CD4-positive, alpha-beta memory T cell (primary cell): Measurements from ENCODE around the gene CHL1. TPM values are rescaled to one million over a fixed set of nuclear protein-coding genes. Genes with fewer than 3 reads are reported as not detected.

Source experiments
- CTCF ChIA-PET: fragments of 350-600 bp; sonication (Branson Sonifier 250); formaldehyde crosslinking; loops from one replicate; lab custom pipeline; 2021; ENCODE audit warnings: inconsistent platforms; ENCODE audit not compliant: partially characterized antibody; lab: Charles Lee
- POLR2A ChIA-PET: fragments of 350-600 bp; sonication (Branson Sonifier 250); formaldehyde crosslinking; loops from one replicate; lab custom pipeline; 2021; ENCODE audit not compliant: partially characterized antibody; lab: Charles Lee
- DNase-seq, 5 donors: peaks; one replicate each; pipeline versions ENCODE4 v3.0.0 to v3.0.0-alpha.2; 2020 to 2022; ENCODE audit warnings: mixed read lengths in 1 of 5
- H3K27ac ChIP-seq: one replicate; pipeline ENCODE4 v1.7.0; 2013; ENCODE audit warnings: low read depth, low read length
- H3K27me3 ChIP-seq: 2 replicates; pipeline ENCODE4 v1.7.0; 2013; ENCODE audit warnings: mild to moderate bottlenecking, low read length, moderate library complexity; ENCODE audit not compliant: insufficient read depth
- H3K36me3 ChIP-seq: 2 replicates; pipeline ENCODE4 v1.7.0; 2013; ENCODE audit warnings: mild to moderate bottlenecking, low read length, moderate library complexity; ENCODE audit not compliant: insufficient read depth
- H3K4me1 ChIP-seq: 2 replicates; pipeline ENCODE4 v1.7.0; 2013; ENCODE audit warnings: mild to moderate bottlenecking, low read length, moderate library complexity; ENCODE audit not compliant: insufficient read depth
- H3K4me3 ChIP-seq, 2 donors: one replicate each; pipeline ENCODE4 v1.7.0; 2013; ENCODE audit warnings: low read length in 2 of 2, mild to moderate bottlenecking in 1 of 2
- H3K9me3 ChIP-seq, 2 donors: one replicate each; pipeline ENCODE4 v1.7.0; 2013; ENCODE audit warnings: low read length in 2 of 2, control low read depth in 1 of 2; ENCODE audit not compliant: control insufficient read depth in 1 of 2
- H3K27ac Mint-ChIP-seq, 7 donors: one replicate each; pipeline ENCODE4 v1.8.0; 2020 to 2021; ENCODE audit warnings: mixed read lengths in 7 of 7, mild to moderate bottlenecking in 6 of 7, inconsistent platforms in 3 of 7, moderate library complexity in 3 of 7
- H3K27me3 Mint-ChIP-seq, 2 donors: one replicate each; pipeline ENCODE4 v1.8.0; 2020 to 2021; ENCODE audit warnings: mixed read lengths in 2 of 2
- H3K36me3 Mint-ChIP-seq, 2 donors: one replicate each; pipeline ENCODE4 v1.8.0; 2020 to 2021; ENCODE audit warnings: mixed read lengths in 2 of 2, inconsistent platforms in 1 of 2, mild to moderate bottlenecking in 1 of 2
- H3K4me1 Mint-ChIP-seq, 4 donors: one replicate each; pipeline ENCODE4 v1.8.0; 2020 to 2021; ENCODE audit warnings: mixed read lengths in 4 of 4, mild to moderate bottlenecking in 1 of 4
- H3K4me3 Mint-ChIP-seq, 8 donors: one replicate each; pipeline ENCODE4 v1.8.0; 2020 to 2021; ENCODE audit warnings: mixed read lengths in 8 of 8, mild to moderate bottlenecking in 7 of 8, moderate library complexity in 6 of 8, inconsistent platforms in 3 of 8
- H3K9me3 Mint-ChIP-seq, 8 donors: one replicate each; pipeline ENCODE4 v1.8.0; 2020 to 2021; ENCODE audit warnings: mixed read lengths in 8 of 8, mild to moderate bottlenecking in 5 of 8, inconsistent platforms in 3 of 8, moderate library complexity in 1 of 8
- intact Hi-C: fragments of 100-400 bp; cut with micrococcal nuclease; formaldehyde crosslinking; loops from one replicate; pipeline ENCODE4 v1.15.1; 2023
- polyA plus RNA-seq, 2 donors: library from polyadenylated mRNA; unstranded; fragments of 300-500 nt; fragmentation: Illumina TruSeq; gene quantifications; one replicate each; pipeline ENCODE4 v1.2.3, GENCODE V29; 2021
- total RNA-seq, 2 experiments: library from RNA; stranded (reverse); gene quantifications; one replicate each; pipeline ENCODE4 v1.2.3, GENCODE V29; 2021

Gene CHL1
- total and polyA plus RNA-seq, 4 experiments from 2014 or later, result not detected

GRCh38 chr3:284322-284721, 87.8 kb downstream of the CHL1 start:
- Mint-ChIP-seq H3K9me3 (peaks cover 0 to 12% (median 4%) of the 10 kb centered on the region in 8 donors), H3K27me3 (no peaks in the 10 kb centered on the region), H3K4me1 (no peaks in the 10 kb centered on the region), H3K27ac (no peak overlapping the region), H3K36me3 (no peaks in the 10 kb centered on the region), H3K4me3 (no peak overlapping the region)
- Histone ChIP-seq H3K36me3 (no peaks in the 10 kb centered on the region), H3K4me3 (no peak overlapping the region), H3K27ac (no peak overlapping the region), H3K9me3 (peaks cover 0 to 2% of the 10 kb centered on the region in 2 donors), H3K27me3 (no peaks in the 10 kb centered on the region), H3K4me1 (no peaks in the 10 kb centered on the region)
- intact Hi-C loops, result no loop called here
- ChIA-PET CTCF (no interaction called here), POLR2A (no interaction called here)
- no peak for DNase-seq

DNA sequence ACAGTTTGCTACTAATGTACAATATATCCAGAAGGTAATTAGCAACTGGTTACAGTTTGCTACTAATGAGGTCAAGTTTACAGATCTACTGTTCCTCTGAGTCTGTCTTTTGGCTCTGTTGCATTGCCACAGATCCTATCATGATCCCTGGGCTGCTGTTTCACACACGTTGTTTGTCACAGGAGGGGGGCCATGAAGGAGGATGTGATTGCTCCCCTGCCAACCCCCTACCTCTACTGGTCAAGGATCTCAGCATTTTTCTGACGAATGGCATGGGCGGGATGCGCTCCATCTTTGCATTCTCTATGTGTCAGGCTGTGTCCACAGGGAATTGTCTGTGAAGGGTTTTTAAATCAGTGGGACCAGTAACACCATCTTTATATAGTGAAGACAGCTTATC, 91.9 kb downstream of the CHL1 start:
- Histone ChIP-seq H3K36me3 (no peaks in the 10 kb centered on the region), H3K27me3 (no peaks in the 10 kb centered on the region), H3K27ac (no peak overlapping the region), H3K9me3 (peaks cover 0 to 2% of the 10 kb centered on the region in 2 donors), H3K4me3 (no peak overlapping the region), H3K4me1 (no peaks in the 10 kb centered on the region)
- Mint-ChIP-seq H3K36me3 (no peaks in the 10 kb centered on the region), H3K4me3 (no peak overlapping the region), H3K27ac (no peak overlapping the region), H3K27me3 (no peaks in the 10 kb centered on the region), H3K4me1 (no peaks in the 10 kb centered on the region), H3K9me3 (peaks cover 0 to 8% (median 2%) of the 10 kb centered on the region in 8 donors)
- no peak for DNase-seq
- intact Hi-C loops, result no loop called here
- POLR2A ChIA-PET, result no interaction called here
- CTCF ChIA-PET, result no interaction called here

DNA sequence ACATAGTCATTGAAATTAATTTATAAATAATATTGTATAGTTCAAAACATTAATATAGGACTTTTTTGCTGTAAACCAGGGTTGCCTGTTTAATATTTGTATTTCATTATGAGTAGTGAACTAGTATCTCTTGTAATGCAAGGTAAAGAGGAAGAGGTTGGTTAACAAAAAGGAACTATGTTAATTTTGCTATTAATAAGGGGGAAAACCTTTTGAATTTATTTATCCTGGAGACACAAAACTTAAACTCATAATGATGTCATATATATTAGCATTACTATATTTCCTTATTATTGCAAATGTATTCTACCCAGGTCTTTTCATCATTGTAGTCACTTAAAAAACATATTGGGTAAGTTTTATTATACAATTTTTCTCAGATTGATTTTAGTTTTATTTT, 94.5 kb downstream of the CHL1 start:
- Histone ChIP-seq H3K27ac (no peak overlapping the region), H3K4me1 (no peaks in the 10 kb centered on the region), H3K27me3 (no peaks in the 10 kb centered on the region), H3K36me3 (no peaks in the 10 kb centered on the region), H3K9me3 (peaks cover 0 to 2% of the 10 kb centered on the region in 2 donors), H3K4me3 (no peak overlapping the region)
- POLR2A ChIA-PET, result no interaction called here
- Mint-ChIP-seq H3K27me3 (peaks cover 0 to 2% of the 10 kb centered on the region in 2 donors), H3K4me3 (no peak overlapping the region), H3K36me3 (no peaks in the 10 kb centered on the region), H3K4me1 (peaks cover 0 to 1% (median 0%) of the 10 kb centered on the region in 4 donors), H3K27ac (no peak overlapping the region), H3K9me3 (peaks cover 0 to 7% (median 2%) of the 10 kb centered on the region in 8 donors)
- CTCF ChIA-PET, result no interaction called here
- DNase-seq, result no peak
- intact Hi-C loops, result no loop called here

DNA sequence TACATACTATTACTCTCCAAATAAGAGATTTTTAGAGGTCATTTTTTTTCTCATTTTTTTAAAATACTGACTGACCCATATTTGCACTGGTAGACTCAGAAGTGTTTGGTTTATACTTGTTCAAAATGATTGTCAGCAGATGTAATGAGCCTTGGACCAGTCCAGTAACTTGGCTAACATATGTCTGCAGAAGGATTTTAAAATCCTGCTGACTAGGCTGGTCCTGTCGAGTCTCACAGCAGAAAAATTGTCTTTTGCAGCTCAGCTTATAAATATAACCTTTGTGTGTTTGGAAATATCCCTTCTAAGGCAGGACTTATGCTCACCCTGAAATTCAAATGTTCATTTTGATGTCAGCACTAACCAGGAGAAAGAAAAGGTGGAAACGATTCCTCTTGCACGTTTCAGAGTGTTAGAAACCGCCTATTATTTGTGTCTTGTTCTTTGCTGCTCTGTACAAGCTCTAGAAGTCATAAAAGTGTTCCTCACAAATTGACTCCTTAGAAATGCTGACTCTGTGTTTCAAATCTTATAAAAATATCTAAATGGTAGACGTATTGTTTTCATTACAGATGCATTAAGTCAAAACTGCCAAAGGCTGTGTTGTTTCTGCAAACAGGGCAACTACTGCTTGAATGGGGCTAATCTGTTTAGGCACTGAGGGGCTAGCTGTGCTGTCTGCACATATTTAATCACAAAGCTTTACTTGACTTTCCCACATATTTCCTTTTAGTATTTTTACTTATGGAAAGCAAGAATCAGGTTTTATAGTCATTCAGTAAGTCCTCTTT, 95.3 kb downstream of the CHL1 start:
- ChIA-PET CTCF (no interaction called here), POLR2A (no interaction called here)
- no peak overlapping the region for H3K27ac Mint-ChIP-seq
- no peak for DNase-seq
- H3K4me1 Mint-ChIP-seq, result peaks cover 0 to 3% (median 0%) of the 10 kb centered on the region in 4 donors
- H3K27ac ChIP-seq, result no peak overlapping the region
- no peaks in the 10 kb centered on the region for H3K36me3 ChIP-seq
- H3K4me3 ChIP-seq, result no peak overlapping the region
- intact Hi-C loops, result no loop called here
- H3K36me3 Mint-ChIP-seq, result no peaks in the 10 kb centered on the region
- peaks cover 0 to 2% of the 10 kb centered on the region in 2 donors for H3K9me3 ChIP-seq
- H3K4me1 ChIP-seq, result no peaks in the 10 kb centered on the region
- H3K27me3 ChIP-seq, result no peaks in the 10 kb centered on the region
- peaks cover 0 to 7% (median 2%) of the 10 kb centered on the region in 8 donors for H3K9me3 Mint-ChIP-seq
- peaks cover 0 to 4% of the 10 kb centered on the region in 2 donors for H3K27me3 Mint-ChIP-seq
- H3K4me3 Mint-ChIP-seq, result no peak overlapping the region

GRCh38 chr3:294096-294495, 97.5 kb downstream of the CHL1 start:
- Histone ChIP-seq H3K27me3 (no peaks in the 10 kb centered on the region), H3K4me1 (no peaks in the 10 kb centered on the region), H3K4me3 (no peak overlapping the region), H3K9me3 (no peaks in the 10 kb centered on the region), H3K36me3 (no peaks in the 10 kb centered on the region), H3K27ac (no peak overlapping the region)
- Mint-ChIP-seq H3K27me3 (peaks cover 0 to 4% of the 10 kb centered on the region in 2 donors), H3K27ac (no peak overlapping the region), H3K9me3 (peaks cover 0 to 8% (median 2%) of the 10 kb centered on the region in 8 donors), H3K4me1 (peaks cover 0 to 3% (median 0%) of the 10 kb centered on the region in 4 donors), H3K36me3 (no peaks in the 10 kb centered on the region), H3K4me3 (no peak overlapping the region)
- ChIA-PET POLR2A (no interaction called here), CTCF (no interaction called here)
- intact Hi-C loops, result no loop called here
- DNase-seq, result no peak

DNA sequence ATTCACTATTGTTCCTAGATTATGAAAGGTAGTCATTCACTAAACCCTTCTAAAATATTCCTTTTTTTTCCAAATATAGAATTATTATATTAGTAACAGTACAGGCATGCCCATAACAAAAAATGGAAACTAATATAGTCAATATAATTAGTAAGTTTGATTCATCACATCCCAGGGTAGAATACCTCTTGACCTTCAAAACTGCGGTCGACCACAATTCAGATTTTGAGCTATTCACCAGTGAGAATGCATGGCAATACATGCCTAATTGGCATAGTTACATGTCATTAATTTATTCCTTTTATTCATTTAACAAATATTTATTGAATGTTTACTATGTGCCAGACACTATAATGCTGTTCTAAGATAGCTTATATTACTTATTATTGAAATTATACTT, 98.0 kb downstream of the CHL1 start:
- no peak overlapping the region for H3K4me3 Mint-ChIP-seq
- POLR2A ChIA-PET, result no interaction called here
- no peak for DNase-seq
- H3K4me1 Mint-ChIP-seq, result peaks cover 0 to 3% (median 0%) of the 10 kb centered on the region in 4 donors
- no peaks in the 10 kb centered on the region for H3K4me1 ChIP-seq
- H3K27ac ChIP-seq, result no peak overlapping the region
- no peak overlapping the region for H3K27ac Mint-ChIP-seq
- intact Hi-C loops, result no loop called here
- no peaks in the 10 kb centered on the region for H3K36me3 ChIP-seq
- CTCF ChIA-PET, result no interaction called here
- H3K4me3 ChIP-seq, result no peak overlapping the region
- H3K9me3 ChIP-seq, result no peaks in the 10 kb centered on the region
- H3K27me3 Mint-ChIP-seq, result peaks cover 0 to 4% of the 10 kb centered on the region in 2 donors
- no peaks in the 10 kb centered on the region for H3K27me3 ChIP-seq
- peaks cover 0 to 8% (median 2%) of the 10 kb centered on the region in 8 donors for H3K9me3 Mint-ChIP-seq
- H3K36me3 Mint-ChIP-seq, result no peaks in the 10 kb centered on the region

- H3K27me3 Mint-ChIP-seq, result peaks cover 0 to 4% of the 10 kb centered on the region in 2 donors
- no peak overlapping the region for H3K4me3 ChIP-seq
- peaks cover 0 to 3% (median 0%) of the 10 kb centered on the region in 4 donors for H3K4me1 Mint-ChIP-seq
- no peaks in the 10 kb centered on the region for H3K36me3 Mint-ChIP-seq
- no peak overlapping the region for H3K27ac ChIP-seq
- H3K27ac Mint-ChIP-seq, result no peak overlapping the region
- H3K36me3 ChIP-seq, result no peaks in the 10 kb centered on the region
- POLR2A ChIA-PET, result no interaction called here
- H3K9me3 ChIP-seq, result no peaks in the 10 kb centered on the region
- DNase-seq, result no peak
- H3K27me3 ChIP-seq, result no peaks in the 10 kb centered on the region
- H3K4me3 Mint-ChIP-seq, result no peak overlapping the region
- CTCF ChIA-PET, result no interaction called here
- H3K4me1 ChIP-seq, result no peaks in the 10 kb centered on the region
- intact Hi-C loops, result no loop called here
- H3K9me3 Mint-ChIP-seq, result peaks cover 0 to 8% (median 2%) of the 10 kb centered on the region in 8 donors
Observed at GRCh38 chr3:295166-295565, 98.6 kb downstream of the CHL1 start.
